GM19395 (cell line): ENCODE measurements around the gene GFM2.
"Not testable (repeated sequence)": the region's sequence is repeated elsewhere in the genome, so short reads cannot be mapped to it uniquely, and the experiment has no call there.

Source experiments
- ATAC-seq: cut with Tn5 transposase; IDR thresholded peaks from one replicate; pipeline ENCODE4 v1.9.1; 2021; ENCODE audit warnings: mild to moderate bottlenecking, moderate library complexity; ENCODE audit not compliant: unreplicated experiment

Gene GFM2

GRCh38 chr5:74717596-74717995 is 49.3 kb downstream of the GFM2 start:
- ATAC-seq: no peak

DNA sequence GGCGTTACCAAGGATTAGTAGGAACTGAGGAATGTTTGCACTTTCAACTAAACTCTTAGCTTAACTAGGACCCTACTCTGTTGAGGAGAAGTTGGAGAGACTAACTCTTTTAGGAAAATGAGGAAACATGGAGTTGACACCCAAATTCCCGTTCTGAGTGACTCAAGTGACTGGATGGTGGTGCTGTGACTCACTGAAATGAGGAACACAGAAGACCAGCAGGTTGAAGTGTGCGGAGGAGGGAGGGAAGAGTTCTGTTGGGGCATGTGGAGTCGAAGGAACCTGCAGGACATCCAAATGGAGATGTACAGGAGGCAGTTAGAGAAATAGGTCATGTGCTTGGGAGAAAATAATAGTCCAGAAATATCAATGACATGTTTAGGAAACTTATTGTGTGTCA is 73.7 kb downstream of the GFM2 start:
- ATAC-seq: no peak

DNA sequence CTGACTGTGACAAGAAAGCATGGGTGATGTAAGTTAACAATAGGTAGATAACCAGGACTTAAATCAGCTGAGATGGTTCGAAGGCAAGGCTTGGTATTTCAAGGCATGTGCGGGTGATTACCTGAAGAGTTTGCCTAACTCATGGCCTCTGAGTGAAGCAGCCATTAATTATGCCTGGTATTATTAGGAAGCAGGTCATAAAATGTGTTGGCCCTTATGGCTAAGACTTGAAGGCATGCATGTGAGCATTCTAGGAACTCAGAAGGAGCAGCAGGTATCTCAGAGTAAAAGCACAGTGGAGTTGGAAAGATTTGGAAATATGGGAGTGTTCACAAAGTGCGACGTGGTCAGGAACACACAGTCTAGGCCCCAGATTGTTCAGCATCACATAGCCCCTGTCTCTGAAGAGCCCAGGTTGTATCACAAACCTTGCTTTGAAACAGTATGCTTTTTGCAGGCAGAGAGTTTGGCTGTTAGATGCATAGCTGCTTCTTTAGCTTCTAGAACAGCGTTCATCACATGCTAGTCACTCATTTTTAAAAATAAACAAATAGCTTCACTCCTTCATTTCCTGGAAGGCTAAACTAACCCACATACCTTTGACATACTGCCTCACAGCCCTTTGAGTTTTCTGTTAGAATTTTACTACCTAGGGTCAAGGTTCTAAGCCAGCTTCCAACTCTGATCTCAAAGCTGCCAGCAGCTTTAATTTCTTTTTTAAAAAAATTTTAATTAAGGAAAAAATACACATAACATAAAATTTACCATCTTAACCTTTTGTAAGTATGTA is 79.8 kb downstream of the GFM2 start:
- no peak for ATAC-seq

- peak; percentile 63 for ATAC-seq
Observed at GRCh38 chr5:74685979-74686631, 80.8 kb downstream of the GFM2 start.

DNA sequence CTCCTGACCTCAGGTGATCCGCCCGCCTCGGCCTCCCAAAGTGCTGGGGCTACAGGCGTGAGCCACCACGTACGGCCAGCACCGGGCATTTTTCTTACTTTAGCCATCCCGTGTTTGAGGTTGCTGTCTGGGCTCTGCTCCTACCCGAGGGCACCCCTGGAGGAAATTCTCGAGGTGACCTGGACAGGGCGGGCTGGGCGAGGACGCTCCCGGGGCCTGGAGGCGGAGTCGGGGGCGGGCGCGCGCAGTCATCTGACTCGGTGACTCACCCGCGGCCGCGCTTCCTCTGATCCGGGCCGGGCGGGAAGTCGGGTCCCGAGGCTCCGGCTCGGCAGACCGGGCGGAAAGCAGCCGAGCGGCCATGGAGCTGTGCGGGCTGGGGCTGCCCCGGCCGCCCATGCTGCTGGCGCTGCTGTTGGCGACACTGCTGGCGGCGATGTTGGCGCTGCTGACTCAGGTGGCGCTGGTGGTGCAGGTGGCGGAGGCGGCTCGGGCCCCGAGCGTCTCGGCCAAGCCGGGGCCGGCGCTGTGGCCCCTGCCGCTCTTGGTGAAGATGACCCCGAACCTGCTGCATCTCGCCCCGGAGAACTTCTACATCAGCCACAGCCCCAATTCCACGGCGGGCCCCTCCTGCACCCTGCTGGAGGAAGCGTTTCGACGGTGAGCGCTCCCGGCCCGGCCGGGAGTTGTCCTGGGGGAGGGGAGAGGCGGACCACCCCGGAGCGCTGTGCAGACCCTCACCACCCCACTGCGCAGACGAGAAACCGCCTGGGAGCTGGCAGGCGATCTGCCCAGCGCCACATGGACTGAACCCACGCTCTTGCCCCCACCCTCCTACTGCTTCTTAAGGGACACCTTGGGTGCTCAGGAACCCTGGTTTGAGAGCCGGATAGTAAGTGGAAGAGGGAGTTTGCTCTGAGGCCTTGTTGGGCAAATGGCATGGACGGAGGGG is 81.7 kb downstream of the GFM2 start, which contains the start of gene HEXB:
HEXB (plus strand) TSS at position 334 of the 952 bp plus-strand sequence; CDS start at position 362, 28 bp downstream.
- peak; percentile 71 for ATAC-seq

GRCh38 chr5:74679966-74680365 is 87.0 kb downstream of the GFM2 start:
- ATAC-seq: no peak

DNA sequence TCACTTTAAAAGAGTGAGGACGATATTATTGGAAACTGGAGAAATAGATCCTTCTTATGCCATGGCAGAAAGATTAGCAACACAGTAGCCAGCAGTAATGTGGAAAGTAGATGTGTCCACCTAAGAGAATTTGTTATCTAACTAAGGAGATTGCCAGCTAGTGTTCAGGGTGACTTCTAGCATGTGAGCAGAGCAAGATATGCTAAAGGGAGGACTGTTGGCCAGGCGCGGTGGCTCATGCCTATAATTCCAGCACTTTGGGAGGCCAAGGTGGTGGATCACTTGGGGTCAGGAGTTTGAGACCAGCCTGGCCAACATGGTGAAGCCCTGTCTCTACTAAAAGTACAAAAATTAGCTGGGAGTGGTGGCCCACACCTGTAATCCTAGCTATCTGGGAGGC is 87.6 kb downstream of the GFM2 start:
- not testable (repeated sequence) for ATAC-seq

- not testable (repeated sequence) for ATAC-seq
Observed at GRCh38 chr5:74678123-74678522, 88.8 kb downstream of the GFM2 start.

DNA sequence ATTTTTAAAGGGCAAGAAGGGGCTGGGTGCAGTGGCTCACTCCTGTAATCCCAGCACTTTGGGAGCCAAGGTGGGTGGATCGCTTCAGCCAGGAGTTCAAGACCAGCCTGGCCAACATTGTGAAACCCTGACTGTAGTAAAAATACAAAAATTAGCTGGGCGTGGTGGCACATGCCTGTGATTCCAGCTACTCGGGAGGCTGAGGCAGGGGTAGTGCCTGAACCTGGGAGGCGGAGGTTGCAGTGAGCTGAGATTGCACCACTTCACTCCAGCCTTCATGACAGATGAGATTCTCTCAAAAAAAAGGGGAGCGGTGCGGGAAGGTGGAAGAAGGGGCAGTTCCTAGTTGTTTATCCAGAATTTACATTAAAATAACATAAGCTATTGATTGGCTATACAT is 90.5 kb downstream of the GFM2 start:
- ATAC-seq: not testable (repeated sequence)

DNA sequence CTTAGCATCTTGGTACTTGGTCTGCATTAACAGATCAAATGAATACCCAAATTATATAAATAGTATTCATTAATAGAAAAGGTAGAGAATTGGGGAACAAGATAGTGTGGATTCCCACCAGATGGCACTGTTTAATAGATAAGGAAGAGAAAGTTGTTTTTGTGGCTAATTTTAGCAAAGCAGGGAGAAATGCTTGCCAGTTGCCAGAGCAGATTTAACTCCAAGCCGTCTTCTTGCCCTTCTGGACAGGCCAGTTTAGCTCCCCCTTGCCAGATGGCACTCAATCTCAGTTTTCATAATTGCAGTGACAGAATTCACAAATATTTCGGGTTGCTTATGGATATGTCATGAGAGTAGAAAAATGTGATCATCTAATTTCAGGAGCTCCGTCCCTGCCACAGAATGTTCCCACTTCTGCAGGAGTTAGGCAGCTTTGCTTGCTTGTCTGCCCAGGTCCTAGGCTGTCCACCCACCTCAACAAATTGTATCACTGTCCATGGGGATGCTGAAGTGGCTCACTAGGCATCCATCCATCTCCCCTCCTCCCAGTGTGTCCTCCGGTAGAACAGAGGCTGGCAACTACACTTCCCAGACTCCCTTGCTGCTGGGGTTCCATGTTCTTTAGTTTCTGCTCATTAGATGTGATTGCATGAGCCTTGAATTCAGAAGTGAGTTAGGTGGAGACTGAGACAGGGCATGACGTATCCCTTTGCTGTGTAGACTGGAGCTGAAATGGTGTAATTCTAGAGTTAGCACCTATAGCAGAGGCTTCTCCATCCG is 93.7 kb downstream of the GFM2 start:
- ATAC-seq: no peak

- ATAC-seq: no peak
Observed at GRCh38 chr5:74672215-74672877, 94.6 kb downstream of the GFM2 start.
